ENCODE results near the gene TTLL8.

TTLL8 gene

GRCh38 chr22:50031189-50032091 is 26.7 kb downstream of the TTLL8 start:
- TF ChIP-seq, protein P1, sequence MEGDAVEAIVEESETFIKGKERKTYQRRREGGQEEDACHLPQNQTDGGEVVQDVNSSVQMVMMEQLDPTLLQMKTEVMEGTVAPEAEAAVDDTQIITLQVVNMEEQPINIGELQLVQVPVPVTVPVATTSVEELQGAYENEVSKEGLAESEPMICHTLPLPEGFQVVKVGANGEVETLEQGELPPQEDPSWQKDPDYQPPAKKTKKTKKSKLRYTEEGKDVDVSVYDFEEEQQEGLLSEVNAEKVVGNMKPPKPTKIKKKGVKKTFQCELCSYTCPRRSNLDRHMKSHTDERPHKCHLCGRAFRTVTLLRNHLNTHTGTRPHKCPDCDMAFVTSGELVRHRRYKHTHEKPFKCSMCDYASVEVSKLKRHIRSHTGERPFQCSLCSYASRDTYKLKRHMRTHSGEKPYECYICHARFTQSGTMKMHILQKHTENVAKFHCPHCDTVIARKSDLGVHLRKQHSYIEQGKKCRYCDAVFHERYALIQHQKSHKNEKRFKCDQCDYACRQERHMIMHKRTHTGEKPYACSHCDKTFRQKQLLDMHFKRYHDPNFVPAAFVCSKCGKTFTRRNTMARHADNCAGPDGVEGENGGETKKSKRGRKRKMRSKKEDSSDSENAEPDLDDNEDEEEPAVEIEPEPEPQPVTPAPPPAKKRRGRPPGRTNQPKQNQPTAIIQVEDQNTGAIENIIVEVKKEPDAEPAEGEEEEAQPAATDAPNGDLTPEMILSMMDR (IDR thresholded peaks at IDR 0.05; ENCODE audit: extremely low read depth, insufficient read depth, missing control alignments): no peak
- DNase-seq (ENCODE audit: low spot score): no peak
- in situ Hi-C loops (cut with MboI; ENCODE audit: low pct_unique_long_range_greater_than_20kb, low sequenced_read_pairs, unreplicated experiment): loop anchor here (25.0 kb wide), 2 partner anchors 94 to 269 kb away; no protein-coding TSS in a partner anchor

- peak; percentile 98 for DNase-seq (ENCODE audit: low spot score)
- TF ChIP-seq, protein P1 (IDR thresholded peaks at IDR 0.05; ENCODE audit: extremely low read depth, insufficient read depth, missing control alignments): peak; percentile 93
- in situ Hi-C loops (cut with MboI; ENCODE audit: low pct_unique_long_range_greater_than_20kb, low sequenced_read_pairs, unreplicated experiment): loop anchor here (25.0 kb wide), 2 partner anchors 93 to 268 kb away; no protein-coding TSS in a partner anchor
Measured at GRCh38 chr22:50030297-50031188, 27.6 kb downstream of the TTLL8 start.

DNA sequence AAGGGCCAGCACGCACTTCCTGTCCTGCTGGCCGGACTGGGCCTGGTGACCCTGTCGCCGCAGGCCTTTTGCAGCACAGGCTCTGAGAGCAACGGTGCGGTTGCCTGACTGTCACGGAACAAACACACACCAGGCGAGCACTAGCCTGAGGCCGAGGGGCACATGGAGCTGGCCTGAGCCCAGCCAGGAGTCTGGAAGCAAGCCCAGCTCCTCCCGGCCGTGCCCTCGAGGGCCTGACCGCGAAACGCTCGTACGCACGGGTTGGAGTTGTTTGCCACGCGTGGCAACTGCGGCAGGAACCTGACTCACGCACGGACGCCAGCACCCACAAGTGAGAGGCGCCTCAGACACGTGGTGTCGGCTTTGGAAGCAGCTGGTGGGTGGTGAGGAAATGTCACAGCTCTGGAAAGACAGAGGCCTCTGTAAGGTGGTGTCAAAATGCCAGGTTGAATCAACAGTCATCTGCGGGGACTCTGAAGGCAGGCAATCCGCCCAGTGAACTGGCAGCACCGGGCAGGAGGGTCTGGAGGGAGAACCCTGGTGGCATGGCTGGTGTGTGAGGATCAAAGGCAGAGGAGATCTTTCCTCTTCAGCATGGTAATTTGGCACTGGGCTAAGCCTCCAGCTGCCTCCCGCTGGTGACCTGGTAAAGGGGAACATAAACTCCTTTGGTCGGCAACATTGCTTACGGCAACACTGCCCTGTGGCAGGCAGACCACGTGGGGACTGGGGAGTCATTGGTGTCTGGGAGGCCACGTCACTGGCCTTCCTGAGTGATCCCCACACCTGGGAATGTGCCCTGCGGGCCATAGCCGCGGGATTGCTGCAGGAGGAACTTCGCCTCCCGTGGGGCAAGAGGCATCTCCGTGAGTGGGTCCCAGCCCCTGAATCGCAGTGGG is 30.2 kb downstream of the TTLL8 start:
- no peak for DNase-seq (ENCODE audit: low spot score)
- in situ Hi-C loops (cut with MboI; ENCODE audit: low pct_unique_long_range_greater_than_20kb, low sequenced_read_pairs, unreplicated experiment): loop anchor here (25.0 kb wide), 2 partner anchors 91 to 266 kb away; no protein-coding TSS in a partner anchor

GRCh38 chr22:50025993-50026392 is 32.1 kb downstream of the TTLL8 start:
- no peak for DNase-seq (ENCODE audit: low spot score)
- TF ChIP-seq, protein P1 (IDR thresholded peaks at IDR 0.05; ENCODE audit: extremely low read depth, insufficient read depth, missing control alignments): no peak
- in situ Hi-C loops (cut with MboI; ENCODE audit: low pct_unique_long_range_greater_than_20kb, low sequenced_read_pairs, unreplicated experiment): loop anchor here (25.0 kb wide), 2 partner anchors 89 to 264 kb away; no protein-coding TSS in a partner anchor

More for the DNA sequence above, 30.2 kb downstream of the TTLL8 start:
- TF ChIP-seq, protein P1 (IDR thresholded peaks at IDR 0.05; ENCODE audit: extremely low read depth, insufficient read depth, missing control alignments): no peak

- TF ChIP-seq, protein P1 (IDR thresholded peaks at IDR 0.05; ENCODE audit: extremely low read depth, insufficient read depth, missing control alignments): no peak
- in situ Hi-C loops (cut with MboI; ENCODE audit: low pct_unique_long_range_greater_than_20kb, low sequenced_read_pairs, unreplicated experiment): no loop called here
- DNase-seq (ENCODE audit: low spot score): no peak
Measured at GRCh38 chr22:50022171-50022819, 35.8 kb downstream of the TTLL8 start.
